Stomach (tissue), 4 donors: ENCODE results near the gene NOS2.

Experiments used
- POLR2AphosphoS5 ChIP-seq, 3 donors: sonication (generic); formaldehyde crosslinking; IDR thresholded peaks; one replicate each; pipeline ENCODE4 v1.6.1; 2016; ENCODE audit warnings: antibody characterized with exemption in 3 of 3
- TF ChIP-seq, protein P1 (sequence below), 7 experiments: fragments of 450-650 bp in 4 of 7; fragments of 200-600 bp in 3 of 7; sonication (generic) in 3 of 7; IDR thresholded peaks; one replicate each; pipeline ENCODE4 v1.5.1; 2016 to 2019; ENCODE audit warnings: antibody characterized with exemption in 7 of 7, control low read depth in 2 of 7, mild to moderate bottlenecking in 1 of 7

DNA sequence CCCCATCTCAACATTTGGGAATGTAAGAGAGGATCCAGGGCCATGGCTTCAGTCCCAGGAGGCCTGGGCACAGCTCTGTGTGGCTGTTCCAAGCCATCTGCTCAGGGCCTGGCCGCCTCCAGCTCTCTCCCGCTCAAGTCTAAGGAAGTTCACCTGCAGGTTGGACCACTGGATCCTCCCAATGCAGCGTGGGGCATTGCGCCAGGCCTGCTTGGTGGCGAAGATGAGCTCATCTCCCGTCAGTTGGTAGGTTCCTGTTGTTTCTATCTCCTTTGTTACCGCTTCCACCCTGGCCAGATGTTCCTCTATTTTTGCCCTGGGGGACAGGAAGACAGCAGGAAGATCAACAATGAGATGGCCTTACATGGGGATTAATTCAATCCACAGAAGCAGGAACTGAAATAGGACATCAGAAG is 17.5 kb downstream of the NOS2 start:
- TF ChIP-seq, protein P1, sequence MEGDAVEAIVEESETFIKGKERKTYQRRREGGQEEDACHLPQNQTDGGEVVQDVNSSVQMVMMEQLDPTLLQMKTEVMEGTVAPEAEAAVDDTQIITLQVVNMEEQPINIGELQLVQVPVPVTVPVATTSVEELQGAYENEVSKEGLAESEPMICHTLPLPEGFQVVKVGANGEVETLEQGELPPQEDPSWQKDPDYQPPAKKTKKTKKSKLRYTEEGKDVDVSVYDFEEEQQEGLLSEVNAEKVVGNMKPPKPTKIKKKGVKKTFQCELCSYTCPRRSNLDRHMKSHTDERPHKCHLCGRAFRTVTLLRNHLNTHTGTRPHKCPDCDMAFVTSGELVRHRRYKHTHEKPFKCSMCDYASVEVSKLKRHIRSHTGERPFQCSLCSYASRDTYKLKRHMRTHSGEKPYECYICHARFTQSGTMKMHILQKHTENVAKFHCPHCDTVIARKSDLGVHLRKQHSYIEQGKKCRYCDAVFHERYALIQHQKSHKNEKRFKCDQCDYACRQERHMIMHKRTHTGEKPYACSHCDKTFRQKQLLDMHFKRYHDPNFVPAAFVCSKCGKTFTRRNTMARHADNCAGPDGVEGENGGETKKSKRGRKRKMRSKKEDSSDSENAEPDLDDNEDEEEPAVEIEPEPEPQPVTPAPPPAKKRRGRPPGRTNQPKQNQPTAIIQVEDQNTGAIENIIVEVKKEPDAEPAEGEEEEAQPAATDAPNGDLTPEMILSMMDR (IDR thresholded peaks at IDR 0.05), result no peak
- no peak for TF ChIP-seq POLR2AphosphoS5 (IDR thresholded peaks at IDR 0.05)
